Calu3 (cell line): ENCODE results near the gene P2RY13. TPM values are rescaled to one million over a fixed set of nuclear protein-coding genes. Genes with fewer than 3 reads are reported as not detected.
A peak's percentile ranks its signal among the peaks of the same experiment; 100 is the strongest.

Experiments used
- BruUV-seq: library from RNA; stranded (reverse); fragments of 400-500 nt; replicated peaks from 2 replicates; lab custom pipeline; 2021; lab: Mats Ljungman, UMichigan
- CTCF ChIA-PET: fragments of 300-600 bp; sonication (Branson Sonifier 250); formaldehyde crosslinking; loops from one replicate; lab custom pipeline; 2022; ENCODE audit warnings: antibody characterized with exemption; lab: Charles Lee
- DNase-seq: peaks from one replicate; pipeline ENCODE4 v3.0.0; 2022
- H3K27ac Mint-ChIP-seq: one replicate; pipeline ENCODE4 v1.8.0; 2022; ENCODE audit warnings: mixed read lengths; ENCODE audit not compliant: unreplicated experiment
- H3K27me3 Mint-ChIP-seq: one replicate; pipeline ENCODE4 v1.8.0; 2022; ENCODE audit warnings: mixed read lengths; ENCODE audit not compliant: unreplicated experiment
- H3K36me3 Mint-ChIP-seq: one replicate; pipeline ENCODE4 v1.8.0; 2022; ENCODE audit warnings: mild to moderate bottlenecking, moderate library complexity, mixed read lengths; ENCODE audit not compliant: insufficient read depth, unreplicated experiment
- H3K4me1 Mint-ChIP-seq: one replicate; pipeline ENCODE4 v1.8.0; 2022; ENCODE audit warnings: mild to moderate bottlenecking, low read depth, mixed read lengths; ENCODE audit not compliant: unreplicated experiment
- H3K4me3 Mint-ChIP-seq: one replicate; pipeline ENCODE4 v1.8.0; 2022; ENCODE audit warnings: mild to moderate bottlenecking, low read depth, moderate library complexity, mixed read lengths; ENCODE audit not compliant: unreplicated experiment
- H3K9me3 Mint-ChIP-seq: one replicate; pipeline ENCODE4 v1.8.0; 2022; ENCODE audit warnings: low read depth, mixed read lengths; ENCODE audit not compliant: unreplicated experiment
- intact Hi-C: fragments of 100-400 bp; cut with micrococcal nuclease; formaldehyde crosslinking; loops from one replicate; pipeline ENCODE4 v1.10.0; 2022; ENCODE audit not compliant: unreplicated experiment
- total RNA-seq: library from RNA; stranded (reverse); gene quantifications from 2 replicates; pipeline ENCODE4 v1.2.3, GENCODE V29; 2022
- TF ChIP-seq, protein P1 (sequence below): fragments of 200-600 bp; IDR thresholded peaks from one replicate; pipeline ENCODE4 v1.8.0; 2022; ENCODE audit warnings: antibody characterized with exemption; ENCODE audit not compliant: unreplicated experiment

Gene P2RY13
- total RNA-seq, 1 experiment from 2014 or later = not detected

DNA sequence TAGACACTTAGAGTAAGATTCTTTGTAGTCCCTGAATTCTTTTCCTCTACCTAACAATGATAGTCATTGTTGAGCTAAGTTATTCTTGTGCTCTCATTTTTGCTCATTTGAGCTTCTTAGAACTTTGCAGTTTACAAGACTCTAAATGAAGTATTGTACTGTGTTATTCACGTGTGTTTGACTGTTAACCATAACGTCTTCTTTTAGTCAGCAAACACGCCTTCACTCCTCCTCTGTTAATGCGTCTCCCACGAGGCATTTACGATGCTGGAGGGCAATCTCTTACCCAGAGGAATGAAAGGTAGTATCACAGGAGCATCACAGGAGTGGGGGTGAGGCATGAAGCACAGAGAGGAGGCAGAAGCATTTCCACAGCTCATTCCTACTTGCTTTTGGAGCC lies 36.2 kb downstream of the P2RY13 start:
- H3K27ac Mint-ChIP-seq = no peak overlapping the region
- TF ChIP-seq, protein P1, sequence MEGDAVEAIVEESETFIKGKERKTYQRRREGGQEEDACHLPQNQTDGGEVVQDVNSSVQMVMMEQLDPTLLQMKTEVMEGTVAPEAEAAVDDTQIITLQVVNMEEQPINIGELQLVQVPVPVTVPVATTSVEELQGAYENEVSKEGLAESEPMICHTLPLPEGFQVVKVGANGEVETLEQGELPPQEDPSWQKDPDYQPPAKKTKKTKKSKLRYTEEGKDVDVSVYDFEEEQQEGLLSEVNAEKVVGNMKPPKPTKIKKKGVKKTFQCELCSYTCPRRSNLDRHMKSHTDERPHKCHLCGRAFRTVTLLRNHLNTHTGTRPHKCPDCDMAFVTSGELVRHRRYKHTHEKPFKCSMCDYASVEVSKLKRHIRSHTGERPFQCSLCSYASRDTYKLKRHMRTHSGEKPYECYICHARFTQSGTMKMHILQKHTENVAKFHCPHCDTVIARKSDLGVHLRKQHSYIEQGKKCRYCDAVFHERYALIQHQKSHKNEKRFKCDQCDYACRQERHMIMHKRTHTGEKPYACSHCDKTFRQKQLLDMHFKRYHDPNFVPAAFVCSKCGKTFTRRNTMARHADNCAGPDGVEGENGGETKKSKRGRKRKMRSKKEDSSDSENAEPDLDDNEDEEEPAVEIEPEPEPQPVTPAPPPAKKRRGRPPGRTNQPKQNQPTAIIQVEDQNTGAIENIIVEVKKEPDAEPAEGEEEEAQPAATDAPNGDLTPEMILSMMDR = no peak

GRCh38 chr3:151290673-151291072 lies 38.7 kb downstream of the P2RY13 start:
- Mint-ChIP-seq H3K27me3 (no peaks in the 10 kb centered on the region), H3K9me3 (no peaks in the 10 kb centered on the region), H3K36me3 (no peaks in the 10 kb centered on the region), H3K4me1 (no peaks in the 10 kb centered on the region), H3K27ac (no peak overlapping the region), H3K4me3 (no peak overlapping the region)
- DNase-seq = peak; percentile 25
- CTCF ChIA-PET = no interaction called here
- BruUV-seq = no TSS peak
- TF ChIP-seq, protein P1 = peak; percentile 63
- intact Hi-C loops = loop anchor here (1.0 to 5.0 kb wide), 4 partner anchors 37 to 628 kb away; no protein-coding TSS in a partner anchor

More for the DNA sequence above, 36.2 kb downstream of the P2RY13 start:
- intact Hi-C loops = loop anchor here (5.0 kb wide), 1 partner anchor 139 kb away; no protein-coding TSS in a partner anchor
- H3K4me1 Mint-ChIP-seq = no peaks in the 10 kb centered on the region
- no peak overlapping the region for H3K4me3 Mint-ChIP-seq
- no peak for DNase-seq
- no peaks in the 10 kb centered on the region for H3K27me3 Mint-ChIP-seq
- CTCF ChIA-PET = interaction anchor here (0.5 to 1.9 kb wide), 5 partner anchors 12 to 130 kb away, joined by 3 to 10 read pairs (median 4); no protein-coding TSS in a partner anchor
- no peaks in the 10 kb centered on the region for H3K36me3 Mint-ChIP-seq
- BruUV-seq = no TSS peak
- H3K9me3 Mint-ChIP-seq = no peaks in the 10 kb centered on the region

- Mint-ChIP-seq H3K4me1 (no peaks in the 10 kb centered on the region), H3K9me3 (no peaks in the 10 kb centered on the region), H3K36me3 (no peaks in the 10 kb centered on the region), H3K4me3 (no peak overlapping the region), H3K27ac (no peak overlapping the region), H3K27me3 (no peaks in the 10 kb centered on the region)
- intact Hi-C loops = no loop called here
- TF ChIP-seq, protein P1 = no peak
- DNase-seq = no peak
- CTCF ChIA-PET = interaction anchor here (1.3 kb wide), 1 partner anchor 144 kb away, joined by 3 read pairs; no protein-coding TSS in a partner anchor
- no TSS peak for BruUV-seq
These were observed 39.9 kb downstream of the P2RY13 start for GRCh38 chr3:151289445-151289844.

GRCh38 chr3:151285940-151286339 lies 43.4 kb downstream of the P2RY13 start:
- H3K27me3 Mint-ChIP-seq = no peaks in the 10 kb centered on the region
- intact Hi-C loops = no loop called here
- no TSS peak for BruUV-seq
- TF ChIP-seq, protein P1 = no peak
- H3K9me3 Mint-ChIP-seq = no peaks in the 10 kb centered on the region
- H3K4me3 Mint-ChIP-seq = no peak overlapping the region
- no peak for DNase-seq
- no peaks in the 10 kb centered on the region for H3K4me1 Mint-ChIP-seq
- H3K36me3 Mint-ChIP-seq = no peaks in the 10 kb centered on the region
- CTCF ChIA-PET = interaction anchor here (1.0 to 1.3 kb wide), 2 partner anchors 42 to 118 kb away, joined by 3 to 6 read pairs; no protein-coding TSS in a partner anchor
- no peak overlapping the region for H3K27ac Mint-ChIP-seq
